HG03469 (cell line): ENCODE data around the gene IL7R.

Experiments
- ATAC-seq: cut with Tn5 transposase; IDR thresholded peaks from one replicate; pipeline ENCODE4 v1.9.1; 2021; ENCODE audit warnings: mild to moderate bottlenecking, moderate library complexity, moderate number of reproducible peaks; ENCODE audit not compliant: unreplicated experiment

Gene IL7R

DNA sequence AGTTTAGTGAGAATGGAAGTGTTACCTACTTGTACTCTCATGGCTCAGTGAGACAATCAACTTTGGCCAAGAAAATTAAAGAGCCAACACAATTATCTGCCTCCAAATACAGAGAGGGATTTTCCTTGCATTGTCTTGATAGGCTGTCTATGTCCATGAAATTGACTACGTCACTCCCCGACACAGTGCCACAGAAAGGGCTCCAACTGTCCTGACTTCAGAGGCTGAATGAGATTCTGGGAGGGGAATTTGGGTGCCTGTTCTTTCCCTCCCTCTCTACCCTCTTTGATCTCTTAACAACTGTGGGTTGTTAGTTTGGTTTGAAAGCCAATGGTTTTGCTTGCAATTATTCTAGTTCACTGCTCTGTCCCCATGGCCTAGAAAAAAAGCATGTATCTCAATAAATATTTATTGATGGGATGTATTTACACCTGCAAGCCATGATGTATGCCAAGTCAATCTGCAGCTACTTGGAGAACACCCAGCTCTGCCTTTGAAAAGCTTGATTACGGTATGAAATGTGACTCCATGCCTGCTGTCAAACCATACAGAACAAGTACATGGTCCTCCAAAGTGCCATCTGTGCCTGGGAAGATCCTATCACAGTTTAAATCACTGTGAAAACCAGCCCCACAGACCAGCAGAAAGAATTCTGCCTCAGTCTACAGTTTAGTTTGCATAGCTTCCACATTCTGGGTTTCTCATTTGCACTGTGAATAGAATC is 44.4 kb downstream of the IL7R start:
- no peak for ATAC-seq

- peak; percentile 67 for ATAC-seq
These were observed 45.5 kb downstream of the IL7R start for GRCh38 chr5:35902046-35902672.

- no peak for ATAC-seq
These were observed 47.0 kb downstream of the IL7R start for GRCh38 chr5:35903631-35904203.

GRCh38 chr5:35904443-35905132 is 47.9 kb downstream of the IL7R start:
- ATAC-seq, result peak; percentile 61

DNA sequence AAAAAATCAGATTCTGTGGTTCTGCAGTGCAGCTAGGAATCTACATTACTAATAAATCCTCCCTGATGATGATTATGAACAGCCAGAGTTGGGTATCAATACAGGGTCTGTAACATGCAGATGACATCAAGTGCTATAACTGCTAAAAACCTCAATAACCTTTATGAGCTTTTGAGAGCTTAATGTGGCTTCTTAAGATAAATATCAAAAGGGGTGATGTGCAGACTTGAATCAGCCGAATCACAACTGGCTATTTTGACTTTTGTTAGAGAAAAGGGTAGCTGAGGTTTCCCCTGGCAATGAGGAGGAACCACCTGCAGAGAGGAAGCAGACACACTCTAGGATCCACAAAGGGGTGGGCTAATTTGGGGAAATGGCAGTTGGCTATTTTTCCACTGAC is 51.5 kb downstream of the IL7R start:
- ATAC-seq, result no peak

DNA sequence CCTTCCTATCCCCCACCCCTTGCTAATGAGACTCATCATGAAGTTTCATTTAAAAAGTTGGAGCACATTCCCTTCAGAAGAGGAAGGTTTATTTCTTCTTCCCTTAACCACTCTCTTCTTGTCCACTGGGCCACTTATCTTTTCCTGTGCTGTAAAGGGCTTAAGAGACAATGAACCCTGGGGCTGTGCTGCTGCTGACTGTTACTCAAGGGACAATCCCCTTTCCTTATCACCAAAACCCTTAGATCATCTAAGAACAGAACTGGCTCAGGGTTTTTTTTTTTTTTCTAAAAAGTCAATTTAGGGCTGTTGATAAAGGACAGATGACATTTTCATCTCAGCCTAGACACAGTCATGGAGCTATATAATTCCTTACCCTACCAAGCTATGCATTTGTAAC is 52.1 kb downstream of the IL7R start:
- ATAC-seq, result no peak

- no peak for ATAC-seq
These were observed 62.5 kb downstream of the IL7R start for GRCh38 chr5:35919191-35919590.

DNA sequence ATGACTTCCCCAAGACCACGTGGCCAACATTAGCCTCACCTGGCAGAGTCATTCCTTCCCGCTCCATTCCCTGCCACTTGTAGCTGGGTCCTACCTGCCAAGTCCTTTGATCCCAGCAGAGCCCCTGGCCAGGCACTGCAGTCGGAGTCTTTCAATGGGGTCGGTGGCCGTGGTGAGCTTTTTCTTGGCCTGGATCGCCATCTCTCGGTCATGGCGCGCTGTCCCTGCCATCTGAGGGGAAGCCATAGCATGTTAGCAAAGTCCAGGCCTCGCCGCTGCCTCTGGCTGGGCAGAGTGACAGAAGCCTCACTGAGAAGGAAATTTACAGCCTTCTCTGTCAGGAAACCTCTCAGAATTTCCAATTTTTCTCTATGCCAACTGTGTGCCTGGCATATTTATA is 64.2 kb downstream of the IL7R start:
- no peak for ATAC-seq

DNA sequence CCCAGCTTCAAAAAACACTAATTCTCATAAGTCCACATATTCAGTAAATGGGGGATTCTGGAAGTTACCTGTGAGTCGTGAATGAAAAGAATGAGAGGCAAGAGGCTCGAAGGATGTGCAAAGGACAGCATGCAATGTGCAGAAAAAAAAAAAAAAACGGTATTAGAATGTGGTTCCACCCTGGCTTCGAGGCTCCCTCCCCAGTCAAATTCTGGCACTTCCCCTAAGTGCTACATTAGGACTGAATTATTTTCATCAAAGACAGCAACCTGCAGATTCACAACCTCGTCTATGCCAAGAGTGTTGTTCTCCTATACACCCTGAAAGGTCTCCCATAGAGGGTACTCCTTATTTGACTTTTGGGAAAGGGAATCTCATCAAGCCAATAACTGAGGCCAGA is 65.2 kb downstream of the IL7R start:
- ATAC-seq, result no peak

GRCh38 chr5:35922468-35922867 is 65.8 kb downstream of the IL7R start:
- no peak for ATAC-seq

DNA sequence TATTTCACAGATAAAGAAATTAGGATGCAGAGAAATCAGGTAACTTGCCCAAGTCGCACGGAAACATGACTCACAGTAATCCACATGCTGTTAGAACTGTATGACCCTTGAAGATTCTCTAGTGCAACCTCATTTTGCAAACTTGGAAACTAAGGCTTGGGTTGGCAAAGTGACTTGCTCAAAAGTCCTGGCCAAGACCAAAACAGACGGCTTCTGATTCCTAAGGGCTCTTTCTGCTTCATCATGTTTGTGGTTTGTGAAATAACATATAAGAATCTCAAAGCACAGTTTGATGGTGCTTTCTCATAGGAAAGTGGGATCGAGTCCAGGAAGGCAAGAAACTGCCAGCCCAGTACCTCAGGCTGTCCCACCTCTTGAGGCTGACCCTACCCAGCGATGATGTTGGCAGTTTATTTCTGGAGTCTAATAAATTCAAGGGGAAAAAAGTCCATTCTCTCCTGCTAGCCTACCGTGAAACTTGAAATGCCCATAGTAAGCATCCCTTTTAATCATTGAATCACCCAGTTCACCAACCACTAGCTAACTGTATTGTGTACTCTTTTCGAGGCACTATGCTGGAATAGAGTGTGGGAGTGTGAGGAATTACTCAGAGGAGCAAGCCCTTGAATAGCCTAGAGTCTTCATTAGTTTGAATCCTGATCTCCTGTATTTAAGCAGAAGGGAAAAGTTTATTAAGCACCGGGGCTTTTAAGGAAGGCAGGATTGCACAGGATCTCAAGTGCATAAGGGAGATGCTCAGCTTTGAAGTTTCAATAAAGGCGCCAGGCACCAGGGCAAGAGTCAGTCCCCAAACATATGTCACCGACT is 67.6 kb downstream of the IL7R start:
- ATAC-seq, result no peak

DNA sequence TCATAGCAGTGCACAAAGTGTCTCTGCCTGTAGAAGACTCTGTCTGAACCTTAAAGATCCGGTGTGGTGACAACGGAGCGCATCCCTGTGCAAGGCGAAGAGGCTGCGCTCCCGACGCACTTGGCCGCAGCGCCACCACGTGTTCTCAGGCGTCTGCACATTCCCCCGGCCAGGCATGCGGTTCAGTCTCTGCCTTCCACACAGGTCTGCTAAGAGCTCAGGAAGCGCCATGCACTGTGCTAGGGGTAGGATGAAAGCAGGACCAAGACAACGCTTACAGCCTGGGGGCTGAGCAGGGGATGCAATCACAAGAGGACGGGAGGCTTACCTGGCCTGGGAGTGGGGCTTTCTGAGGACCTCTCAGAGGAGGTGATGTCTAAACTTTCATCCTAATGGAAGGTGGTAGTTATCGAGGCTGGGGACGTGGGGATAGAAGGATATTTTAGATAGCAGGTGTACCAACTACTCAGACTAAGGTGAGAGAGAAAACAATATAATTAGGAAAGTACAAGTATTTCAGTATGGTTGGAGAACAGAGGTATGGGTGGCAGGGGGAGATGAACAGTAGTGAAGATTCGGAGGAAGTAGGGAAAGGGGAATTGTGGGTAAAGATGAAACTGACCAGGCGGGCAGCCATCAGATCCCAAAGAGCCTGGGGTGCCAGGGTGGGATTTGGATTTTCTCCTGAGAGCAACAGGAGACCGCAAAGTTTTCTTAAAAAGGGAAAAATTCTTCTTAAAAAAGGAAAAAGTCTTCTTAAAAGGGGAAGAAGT is 68.4 kb downstream of the IL7R start:
- no peak for ATAC-seq

- ATAC-seq, result no peak
These were observed 69.8 kb downstream of the IL7R start for GRCh38 chr5:35926389-35927051.
